Endothelial cell of umbilical vein (primary cell): Measurements from ENCODE around the gene FGF12.

ENCODE experiments used
- EZH2 ChIP-seq: IDR thresholded peaks from 2 replicates; pipeline ENCODE4 v1.6.1; 2012; ENCODE audit warnings: borderline replicate concordance, low read depth, mild to moderate bottlenecking, moderate library complexity, low read length, inconsistent platforms; ENCODE audit not compliant: severe bottlenecking
- POLR2A ChIP-seq: IDR thresholded peaks from 2 replicates; pipeline ENCODE4 v1.6.1; 2012; ENCODE audit warnings: low read depth, mild to moderate bottlenecking, control low read depth, low read length
- POLR2AphosphoS5 ChIP-seq: IDR thresholded peaks from 2 replicates; pipeline ENCODE4 v1.6.1; 2012; ENCODE audit warnings: low read depth, mild to moderate bottlenecking, control low read depth, low read length, moderate library complexity; ENCODE audit not compliant: insufficient read depth
- TF ChIP-seq, protein P1 (sequence below), 2 donors: IDR thresholded peaks; 1 replicate in 1 of 2; 2 replicates in 1 of 2; pipeline ENCODE4 v1.5.1; 2011; ENCODE audit warnings: low read length in 2 of 2, mild to moderate bottlenecking in 2 of 2, moderate library complexity in 2 of 2, control low read depth in 1 of 2, inconsistent platforms in 1 of 2, low read depth in 1 of 2; ENCODE audit not compliant: insufficient read depth in 1 of 2; ENCODE audit errors: extremely low read depth in 1 of 2

DNA sequence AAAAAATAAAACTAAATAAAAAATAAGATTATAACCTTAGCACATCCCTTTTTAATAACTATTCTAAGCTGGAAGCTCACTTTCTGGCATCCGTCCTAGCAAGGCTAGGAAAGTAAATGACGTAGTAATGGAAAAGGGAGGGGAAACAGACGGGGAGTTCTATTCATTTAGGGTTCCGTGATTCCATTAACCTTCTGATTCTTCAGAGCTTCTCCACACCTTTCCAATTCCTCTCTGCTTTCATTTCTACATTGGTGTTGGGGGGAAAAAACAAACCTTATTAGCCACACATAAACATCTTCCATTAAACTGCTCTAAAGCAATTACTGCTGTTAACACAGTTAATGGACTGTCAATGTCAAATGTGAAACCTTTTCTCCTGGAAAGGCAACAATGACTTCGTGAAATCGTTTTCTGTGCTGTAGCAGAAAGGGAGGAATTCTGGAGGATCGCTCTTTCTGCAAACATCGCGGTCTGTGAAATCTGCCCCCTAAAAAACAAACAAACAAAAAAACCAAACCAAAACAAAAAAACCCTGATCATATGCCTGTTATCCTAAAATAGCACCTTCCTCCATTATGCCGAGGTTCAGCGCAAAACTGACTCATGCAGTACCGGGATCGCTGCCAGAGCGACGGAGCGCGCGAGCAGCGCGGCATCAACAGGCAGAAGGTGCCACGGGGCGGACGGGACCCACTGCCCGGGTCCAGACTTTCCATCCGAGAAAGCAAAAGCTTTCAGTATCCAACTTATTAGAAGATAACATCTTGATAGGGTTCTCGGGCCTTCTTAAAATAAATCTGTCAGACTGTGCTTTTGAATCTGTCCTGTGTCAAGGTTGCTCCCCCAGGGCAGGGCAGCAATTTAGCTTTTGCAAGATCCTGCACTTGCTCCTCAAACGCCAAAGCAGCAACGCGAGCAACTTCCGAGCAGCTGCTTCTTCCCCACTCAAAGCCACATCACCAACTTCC is 156.2 kb downstream of the FGF12 start:
- TF ChIP-seq, protein P1, sequence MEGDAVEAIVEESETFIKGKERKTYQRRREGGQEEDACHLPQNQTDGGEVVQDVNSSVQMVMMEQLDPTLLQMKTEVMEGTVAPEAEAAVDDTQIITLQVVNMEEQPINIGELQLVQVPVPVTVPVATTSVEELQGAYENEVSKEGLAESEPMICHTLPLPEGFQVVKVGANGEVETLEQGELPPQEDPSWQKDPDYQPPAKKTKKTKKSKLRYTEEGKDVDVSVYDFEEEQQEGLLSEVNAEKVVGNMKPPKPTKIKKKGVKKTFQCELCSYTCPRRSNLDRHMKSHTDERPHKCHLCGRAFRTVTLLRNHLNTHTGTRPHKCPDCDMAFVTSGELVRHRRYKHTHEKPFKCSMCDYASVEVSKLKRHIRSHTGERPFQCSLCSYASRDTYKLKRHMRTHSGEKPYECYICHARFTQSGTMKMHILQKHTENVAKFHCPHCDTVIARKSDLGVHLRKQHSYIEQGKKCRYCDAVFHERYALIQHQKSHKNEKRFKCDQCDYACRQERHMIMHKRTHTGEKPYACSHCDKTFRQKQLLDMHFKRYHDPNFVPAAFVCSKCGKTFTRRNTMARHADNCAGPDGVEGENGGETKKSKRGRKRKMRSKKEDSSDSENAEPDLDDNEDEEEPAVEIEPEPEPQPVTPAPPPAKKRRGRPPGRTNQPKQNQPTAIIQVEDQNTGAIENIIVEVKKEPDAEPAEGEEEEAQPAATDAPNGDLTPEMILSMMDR (IDR thresholded peaks at IDR 0.05; ENCODE audit: extremely low read depth in 1 of 2, insufficient read depth in 1 of 2, low read depth in 1 of 2, low read length in 2 of 2): no peak
- TF ChIP-seq EZH2 (no peak), POLR2A (no peak), POLR2AphosphoS5 (no peak)
